Sciatic nerve (tissue), 2 donors: ENCODE measurements around the gene SH3BP5. TPM values are rescaled to one million over a fixed set of nuclear protein-coding genes. Genes with fewer than 3 reads are reported as not detected.

Source experiments
- ATAC-seq: fragments of 200-7000 bp; cut with Tn5 transposase; one replicate; pipeline ENCODE4 v1.9.1; 2020; ENCODE audit warnings: mild to moderate bottlenecking, moderate library complexity
- DNase-seq: peaks from one replicate; pipeline ENCODE4 v3.0.0-alpha.2; 2020; ENCODE audit warnings: low spot score
- intact Hi-C: fragments of 100-400 bp; cut with DNase I; formaldehyde crosslinking; loops from one replicate; pipeline ENCODE4 v1.14.2; 2022
- total RNA-seq: library from RNA; stranded (reverse); fragmentation: NEBNext Ultra II Directional; extraction: Animal tissue kit (Norgen Biotek cat#: 25700); gene quantifications from one replicate; pipeline ENCODE4 v1.2.1, GENCODE V29; 2021
- donor health status: DM: no; HTN: no; CAD: no.
- donor health status: DM: no; HTN: no; CAD: no.

The SH3BP5 gene
- total RNA-seq, 1 donor from 2014 or later, result 143 TPM

DNA sequence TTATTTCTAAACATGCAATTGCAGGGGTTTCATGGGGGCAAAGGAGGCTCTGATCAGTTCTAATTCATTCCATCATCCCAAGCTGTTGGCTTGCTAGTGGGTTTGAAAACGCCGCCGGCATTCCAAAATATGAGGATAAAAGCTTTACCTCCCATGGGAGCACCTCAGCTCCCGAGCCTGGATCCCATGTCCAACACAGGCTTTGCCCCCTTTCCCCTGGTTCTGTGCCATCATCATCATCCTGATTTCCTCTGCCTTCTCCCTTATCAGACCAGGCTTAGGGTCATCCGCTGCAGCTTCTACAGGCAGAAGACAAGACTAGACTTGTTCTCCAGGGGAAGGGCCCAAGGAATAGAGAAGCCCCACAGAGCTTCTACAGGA lies 25.4 kb downstream of the SH3BP5 start:
- DNase-seq, result no peak
- intact Hi-C loops, result no loop called here
- ATAC-seq, result no peak

- intact Hi-C loops, result no loop called here
- DNase-seq (no peak), ATAC-seq (no peak)
Measured at GRCh38 chr3:15305359-15305844, 27.0 kb downstream of the SH3BP5 start.

DNA sequence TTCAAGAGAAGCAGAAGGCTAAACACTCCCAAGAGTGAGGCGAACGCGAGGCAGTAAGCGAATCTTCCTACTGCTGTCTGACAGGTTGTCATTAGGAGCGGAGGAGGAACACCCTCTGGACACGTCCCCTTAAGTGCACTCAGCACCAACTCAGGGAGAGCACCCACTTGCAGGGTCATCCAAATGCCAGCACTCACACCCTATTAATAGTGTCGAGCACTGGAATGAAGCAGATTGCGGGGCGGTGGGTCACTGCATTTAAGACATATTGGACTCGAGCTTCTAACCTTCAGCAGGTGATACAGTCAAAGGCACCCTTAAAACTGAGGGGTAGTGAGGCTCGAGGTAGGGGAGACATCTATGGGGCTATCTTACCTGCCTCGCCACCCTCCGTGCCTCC lies 28.7 kb downstream of the SH3BP5 start:
- intact Hi-C loops, result no loop called here
- DNase-seq, result no peak
- no peak for ATAC-seq

DNA sequence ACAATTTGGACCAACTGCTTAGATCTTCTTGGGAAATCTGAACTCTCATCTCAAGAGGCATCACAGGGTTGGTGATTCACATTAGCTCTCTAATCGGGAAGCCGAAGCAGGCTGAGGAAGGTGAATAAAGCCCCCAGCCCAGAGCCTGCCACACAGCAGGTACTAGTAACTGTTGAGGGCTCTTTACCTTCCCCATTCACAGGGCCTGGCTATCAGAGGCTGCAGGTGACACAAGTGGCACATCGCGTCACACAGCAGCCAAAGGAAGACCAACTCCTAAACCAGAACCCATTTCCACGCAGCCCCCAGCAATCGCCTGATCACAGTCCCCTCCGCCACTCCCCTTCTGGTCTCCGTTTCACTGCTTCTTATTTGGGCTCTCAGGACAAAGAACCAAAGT lies 29.2 kb downstream of the SH3BP5 start:
- DNase-seq (no peak), ATAC-seq (no peak)
- intact Hi-C loops, result no loop called here

DNA sequence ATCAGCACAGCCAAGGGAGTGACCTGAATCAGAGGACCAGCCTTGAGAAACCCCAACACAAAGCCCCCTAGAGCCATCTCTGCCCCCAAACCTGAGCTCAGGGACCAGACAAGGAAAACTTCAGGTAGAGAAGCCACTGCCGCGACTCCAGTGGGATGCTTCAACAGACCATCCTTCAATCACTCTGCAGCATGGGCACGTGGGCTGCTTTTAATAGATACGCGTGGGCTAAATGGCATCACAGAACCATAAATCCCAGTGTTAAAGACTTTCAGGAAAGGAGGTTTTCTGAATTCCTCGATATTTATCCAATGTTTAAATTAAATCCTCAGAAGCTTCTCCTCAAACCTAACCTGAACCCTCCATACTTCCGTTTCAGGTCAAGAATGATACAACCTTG lies 30.6 kb downstream of the SH3BP5 start:
- DNase-seq, result no peak
- intact Hi-C loops, result no loop called here
- no peak for ATAC-seq

GRCh38 chr3:15300323-15301078 lies 31.9 kb downstream of the SH3BP5 start:
- ATAC-seq, result peak; percentile 54
- peak; percentile 62 for DNase-seq
- intact Hi-C loops, result no loop called here

- peak; percentile 50 for DNase-seq
- intact Hi-C loops, result no loop called here
- no peak for ATAC-seq
Measured at GRCh38 chr3:15299036-15299435, 33.4 kb downstream of the SH3BP5 start.

DNA sequence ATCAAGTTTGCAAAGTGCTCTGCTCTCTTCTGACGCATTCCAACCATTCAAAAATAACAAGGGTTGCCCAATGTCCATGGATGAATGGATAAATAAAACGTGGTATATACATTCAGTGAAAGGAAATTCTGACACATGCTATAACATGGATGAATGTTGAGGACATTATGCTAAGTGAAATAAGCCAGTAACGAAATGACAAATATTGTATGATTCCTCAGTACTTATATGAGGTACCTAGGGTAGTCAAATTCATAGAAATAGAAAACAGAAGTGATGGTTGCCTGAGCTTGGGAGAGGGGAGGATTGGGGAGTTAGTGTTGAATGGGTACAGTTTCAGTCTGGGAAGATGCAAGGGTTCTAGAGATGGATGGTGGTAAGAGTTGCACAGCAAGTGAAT lies 33.9 kb downstream of the SH3BP5 start:
- ATAC-seq (no peak), DNase-seq (no peak)
- intact Hi-C loops, result no loop called here

GRCh38 chr3:15297608-15298350 lies 34.6 kb downstream of the SH3BP5 start:
- DNase-seq, result peak; percentile 51
- intact Hi-C loops, result no loop called here
- no peak for ATAC-seq

DNA sequence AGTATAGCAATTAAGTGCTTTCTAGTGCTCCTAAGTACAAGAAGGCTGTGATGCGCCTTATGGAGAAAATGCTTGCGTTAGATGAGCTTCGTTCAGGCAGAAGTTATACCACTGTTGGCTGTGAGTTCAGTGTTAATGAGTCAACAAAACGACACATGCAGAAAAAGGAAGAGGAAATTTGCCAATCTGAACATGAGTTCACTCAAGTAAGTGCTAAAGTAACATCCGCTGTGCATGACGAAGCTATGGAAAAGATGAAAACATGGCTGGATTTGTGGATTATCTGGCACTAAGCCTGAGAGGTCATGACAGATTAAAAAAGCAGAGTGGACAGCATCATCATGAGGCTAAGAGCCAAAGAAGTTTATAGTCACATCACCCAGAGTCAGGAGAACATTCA lies 36.9 kb downstream of the SH3BP5 start:
- intact Hi-C loops, result no loop called here
- DNase-seq, result peak; percentile 26
- ATAC-seq, result peak; percentile 20

DNA sequence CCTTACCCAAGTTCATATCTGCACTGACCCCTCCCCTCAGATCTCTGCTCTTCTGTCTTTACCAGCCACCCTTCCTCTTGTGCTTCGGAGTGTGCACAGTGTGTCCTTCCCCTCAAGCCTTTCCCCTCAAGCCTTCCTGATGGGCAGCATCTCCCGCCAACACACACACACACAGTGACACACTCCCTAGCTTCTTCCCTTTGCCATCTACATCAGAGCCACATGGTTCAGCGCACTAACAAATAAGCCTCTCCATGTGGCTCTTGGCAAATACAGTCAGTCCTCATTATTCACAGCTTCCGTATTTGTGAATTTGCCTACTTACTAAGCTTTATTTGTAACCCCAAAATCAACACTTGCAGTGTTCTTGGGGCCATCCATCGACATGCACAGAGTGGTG lies 37.5 kb downstream of the SH3BP5 start:
- ATAC-seq (peak; percentile 19), DNase-seq (peak; percentile 66)
- intact Hi-C loops, result no loop called here

- DNase-seq (peak; percentile 70), ATAC-seq (peak; percentile 80)
- intact Hi-C loops, result no loop called here
Measured at GRCh38 chr3:15292765-15293522, 39.4 kb downstream of the SH3BP5 start.

- intact Hi-C loops, result no loop called here
- DNase-seq, result no peak
- ATAC-seq, result no peak
Measured at GRCh38 chr3:15291589-15292541, 40.5 kb downstream of the SH3BP5 start.

DNA sequence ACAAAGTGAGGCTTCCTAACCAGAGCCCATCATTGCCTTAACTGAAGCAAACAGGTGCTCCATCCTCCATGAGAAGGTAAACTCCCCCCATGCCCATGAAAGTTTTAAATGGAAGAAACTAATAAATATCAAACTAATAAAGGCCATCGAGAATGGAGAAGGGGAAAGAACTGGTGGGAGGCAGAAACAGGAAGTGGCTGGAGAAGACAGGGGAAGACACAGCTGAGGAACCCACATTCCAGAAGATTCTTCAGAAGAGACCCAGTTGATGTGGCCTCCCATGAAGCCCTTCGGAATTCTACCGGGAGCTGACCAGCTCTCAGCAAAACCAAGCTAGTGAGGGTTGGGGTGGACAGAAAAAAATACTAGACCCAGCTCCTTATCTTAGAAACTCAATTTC lies 41.6 kb downstream of the SH3BP5 start:
- intact Hi-C loops, result no loop called here
- ATAC-seq (no peak), DNase-seq (no peak)

DNA sequence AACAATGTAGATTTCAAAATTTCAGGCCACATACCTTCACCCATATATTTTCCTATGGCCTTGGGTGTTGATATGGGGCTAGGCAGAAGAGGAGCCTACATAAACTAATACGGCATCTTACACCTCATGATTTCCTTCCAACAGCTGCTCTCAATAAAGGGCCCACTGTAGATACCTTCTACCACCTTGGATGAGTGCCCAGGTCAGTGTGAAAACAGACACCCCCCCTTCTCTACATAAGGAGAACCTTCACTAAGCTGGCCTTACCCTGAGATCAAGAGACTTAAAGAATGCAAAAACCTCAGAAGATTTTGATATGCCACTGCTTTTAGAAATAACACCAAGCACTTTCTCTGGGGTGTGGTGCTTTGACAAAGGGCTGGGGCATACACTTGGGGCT lies 42.7 kb downstream of the SH3BP5 start:
- ATAC-seq, result no peak
- intact Hi-C loops, result no loop called here
- no peak for DNase-seq

- ATAC-seq (no peak), DNase-seq (no peak)
- intact Hi-C loops, result no loop called here
Measured at GRCh38 chr3:15288331-15289035, 43.9 kb downstream of the SH3BP5 start.

DNA sequence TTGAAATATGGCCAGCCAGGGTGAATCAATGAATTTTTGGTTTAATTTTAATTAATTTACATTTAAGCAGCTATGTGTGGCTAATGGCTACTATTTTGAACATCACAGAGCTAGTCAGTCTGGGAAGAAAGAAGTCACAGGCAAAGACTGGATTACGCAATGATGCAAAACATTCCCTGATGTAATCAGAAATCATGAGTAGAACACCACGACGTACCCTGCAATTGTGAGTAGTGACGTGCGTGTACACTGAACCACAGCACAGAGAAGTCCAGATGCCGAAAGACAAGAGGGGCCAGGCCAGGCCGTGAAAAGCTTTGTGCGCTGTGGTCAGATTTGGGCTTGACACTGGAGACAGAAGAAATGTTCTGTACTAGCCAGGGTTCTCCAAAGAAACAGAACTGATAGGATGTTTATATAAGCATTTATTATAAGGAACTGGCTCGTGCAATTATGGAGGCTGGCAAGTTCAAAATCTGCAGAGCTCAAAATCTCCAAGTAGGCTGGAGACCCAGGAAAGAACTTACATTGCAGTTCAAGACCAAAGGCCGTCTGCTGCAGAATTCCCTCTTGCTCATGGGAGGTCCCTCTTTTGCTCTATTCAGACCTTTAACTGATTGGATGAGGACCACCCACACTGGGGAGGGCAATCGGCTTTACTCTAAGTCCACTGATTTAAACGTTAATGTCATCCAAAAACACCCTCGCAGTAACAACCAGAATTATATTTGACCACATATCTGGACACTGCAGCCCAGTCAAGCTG lies 44.6 kb downstream of the SH3BP5 start:
- intact Hi-C loops, result no loop called here
- ATAC-seq, result peak; percentile 96

More for the DNA sequence above, 44.6 kb downstream of the SH3BP5 start:
- peak; percentile 74 for DNase-seq
